Measurements from ENCODE around the gene HOXB8.

HOXB8 gene

GRCh38 chr17:48610282-48611211 is 4.5 kb downstream of the HOXB8 start, which contains the start of gene HOXB7:
Gene HOXB7, minus strand, starts transcription at chr17:48611017. Its CDS starts 99 bp downstream, at chr17:48610918.
- TF ChIP-seq FOXP2 (optimal IDR thresholded peaks at IDR 0.05; ENCODE audit: borderline replicate concordance, extremely low read depth, extremely low read length, insufficient read depth) (no peak), TAF1 (IDR thresholded peaks at IDR 0.05; ENCODE audit: borderline replicate concordance, insufficient read depth, low read length) (no peak), REST (IDR thresholded peaks at IDR 0.05; ENCODE audit: insufficient read depth in 1 of 2, low read depth in 2 of 2, low read length in 2 of 2) (no peak), POLR2AphosphoS5 (IDR thresholded peaks at IDR 0.05; ENCODE audit: low read depth, low read length) (no peak), SIN3A (IDR thresholded peaks at IDR 0.05; ENCODE audit: borderline replicate concordance, insufficient read depth, low read length) (no peak)

- TF ChIP-seq REST (IDR thresholded peaks at IDR 0.05; ENCODE audit: insufficient read depth in 1 of 2, low read depth in 2 of 2, low read length in 2 of 2): no peak
- no peak for TF ChIP-seq SIN3A (IDR thresholded peaks at IDR 0.05; ENCODE audit: borderline replicate concordance, insufficient read depth, low read length)
- no peak for TF ChIP-seq FOXP2 (optimal IDR thresholded peaks at IDR 0.05; ENCODE audit: borderline replicate concordance, extremely low read depth, extremely low read length, insufficient read depth)
- no peak for TF ChIP-seq POLR2AphosphoS5 (IDR thresholded peaks at IDR 0.05; ENCODE audit: low read depth, low read length)
- TF ChIP-seq TAF1 (IDR thresholded peaks at IDR 0.05; ENCODE audit: borderline replicate concordance, insufficient read depth, low read length): no peak
Measured at GRCh38 chr17:48609759-48610281, 5.3 kb downstream of the HOXB8 start.

- TF ChIP-seq POLR2AphosphoS5 (IDR thresholded peaks at IDR 0.05; ENCODE audit: low read depth, low read length) (no peak), FOXP2 (optimal IDR thresholded peaks at IDR 0.05; ENCODE audit: borderline replicate concordance, extremely low read depth, extremely low read length, insufficient read depth) (no peak), REST (IDR thresholded peaks at IDR 0.05; ENCODE audit: insufficient read depth in 1 of 2, low read depth in 2 of 2, low read length in 2 of 2) (no peak), TAF1 (IDR thresholded peaks at IDR 0.05; ENCODE audit: borderline replicate concordance, insufficient read depth, low read length) (no peak), SIN3A (IDR thresholded peaks at IDR 0.05; ENCODE audit: borderline replicate concordance, insufficient read depth, low read length) (no peak)
Measured at GRCh38 chr17:48609033-48609432, 6.1 kb downstream of the HOXB8 start.

GRCh38 chr17:48608494-48608834 is 6.6 kb downstream of the HOXB8 start:
- TF ChIP-seq POLR2AphosphoS5 (IDR thresholded peaks at IDR 0.05; ENCODE audit: low read depth, low read length): no peak
- no peak for TF ChIP-seq FOXP2 (optimal IDR thresholded peaks at IDR 0.05; ENCODE audit: borderline replicate concordance, extremely low read depth, extremely low read length, insufficient read depth)
- no peak for TF ChIP-seq REST (IDR thresholded peaks at IDR 0.05; ENCODE audit: insufficient read depth in 1 of 2, low read depth in 2 of 2, low read length in 2 of 2)
- no peak for TF ChIP-seq TAF1 (IDR thresholded peaks at IDR 0.05; ENCODE audit: borderline replicate concordance, insufficient read depth, low read length)
